ENCODE data around the gene GCLC. TPM values are rescaled to one million over a fixed set of nuclear protein-coding genes. Genes with fewer than 3 reads are reported as not detected.

GCLC gene
- total RNA-seq, 1 donor from 2014 or later: 63.1 TPM

DNA sequence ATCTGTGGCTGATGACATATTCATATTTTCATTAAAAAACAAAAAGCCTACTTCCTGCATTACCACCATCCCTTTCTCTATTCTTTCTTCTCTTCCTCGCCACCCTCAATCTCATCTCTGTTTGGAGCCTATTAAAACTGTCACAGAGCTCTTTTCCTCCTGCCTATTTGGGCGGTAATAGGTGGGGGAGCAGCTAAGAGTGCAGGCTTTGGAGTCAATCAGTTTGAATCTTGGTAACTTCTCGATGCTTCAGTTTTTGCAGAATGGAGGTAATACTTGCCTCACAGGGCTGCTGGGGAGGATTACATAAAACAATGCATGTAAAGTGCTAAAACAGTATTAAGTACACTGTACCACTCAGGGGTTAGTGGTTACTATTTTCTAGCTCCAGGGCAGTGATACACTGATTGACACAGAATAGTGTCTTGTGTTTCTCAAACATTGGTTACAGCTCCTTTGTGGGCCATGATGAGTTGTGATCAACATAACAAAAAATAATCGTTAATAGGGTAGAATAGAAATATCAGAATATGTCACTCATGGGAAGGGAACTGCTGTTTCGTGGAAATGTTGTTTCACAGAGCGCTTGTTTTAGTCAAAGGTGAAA, 14.0 kb downstream of the GCLC start:
- no peak for TF ChIP-seq POLR2AphosphoS5 (IDR thresholded peaks at IDR 0.05; ENCODE audit: insufficient read depth in 1 of 2, low read depth in 1 of 2)
- TF ChIP-seq, protein P1, sequence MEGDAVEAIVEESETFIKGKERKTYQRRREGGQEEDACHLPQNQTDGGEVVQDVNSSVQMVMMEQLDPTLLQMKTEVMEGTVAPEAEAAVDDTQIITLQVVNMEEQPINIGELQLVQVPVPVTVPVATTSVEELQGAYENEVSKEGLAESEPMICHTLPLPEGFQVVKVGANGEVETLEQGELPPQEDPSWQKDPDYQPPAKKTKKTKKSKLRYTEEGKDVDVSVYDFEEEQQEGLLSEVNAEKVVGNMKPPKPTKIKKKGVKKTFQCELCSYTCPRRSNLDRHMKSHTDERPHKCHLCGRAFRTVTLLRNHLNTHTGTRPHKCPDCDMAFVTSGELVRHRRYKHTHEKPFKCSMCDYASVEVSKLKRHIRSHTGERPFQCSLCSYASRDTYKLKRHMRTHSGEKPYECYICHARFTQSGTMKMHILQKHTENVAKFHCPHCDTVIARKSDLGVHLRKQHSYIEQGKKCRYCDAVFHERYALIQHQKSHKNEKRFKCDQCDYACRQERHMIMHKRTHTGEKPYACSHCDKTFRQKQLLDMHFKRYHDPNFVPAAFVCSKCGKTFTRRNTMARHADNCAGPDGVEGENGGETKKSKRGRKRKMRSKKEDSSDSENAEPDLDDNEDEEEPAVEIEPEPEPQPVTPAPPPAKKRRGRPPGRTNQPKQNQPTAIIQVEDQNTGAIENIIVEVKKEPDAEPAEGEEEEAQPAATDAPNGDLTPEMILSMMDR (IDR thresholded peaks at IDR 0.05): no peak
- TF ChIP-seq POLR2A (IDR thresholded peaks at IDR 0.05): no peak
- DNase-seq (ENCODE audit: extremely low spot score in 2 of 2): no peak
- H3K27ac ChIP-seq: no peak overlapping the region
- H3K27me3 ChIP-seq: no peaks in the 10 kb centered on the region
- intact Hi-C loops (cut with DNase I): no loop called here
- no peak overlapping the region for H3K4me3 ChIP-seq
- no peaks in the 10 kb centered on the region for H3K9me3 ChIP-seq
- H3K4me1 ChIP-seq: peaks cover 64% of the 10 kb centered on the region
- H3K36me3 ChIP-seq: no peaks in the 10 kb centered on the region

DNA sequence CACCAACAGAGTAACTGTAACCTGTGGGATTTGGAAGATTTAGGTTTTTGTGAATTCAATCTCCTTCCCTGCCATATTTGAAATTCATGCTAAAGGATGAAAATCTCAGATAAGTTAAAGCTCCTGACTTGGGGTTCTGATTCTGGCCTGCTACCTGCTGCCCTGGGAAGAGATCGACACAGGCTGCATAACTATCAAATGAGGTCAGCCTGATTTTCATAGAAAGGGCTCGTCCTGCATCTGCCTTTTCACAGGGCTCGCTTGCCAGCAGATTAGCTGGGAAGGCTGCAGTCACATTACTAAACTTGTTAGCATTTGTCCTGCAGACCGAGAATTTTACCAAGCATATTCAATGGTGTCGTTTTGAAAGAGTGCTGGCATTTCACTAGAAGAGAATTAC, 14.6 kb downstream of the GCLC start:
- Histone ChIP-seq H3K4me3 (no peak overlapping the region), H3K27ac (no peak overlapping the region), H3K36me3 (no peaks in the 10 kb centered on the region), H3K27me3 (no peaks in the 10 kb centered on the region), H3K4me1 (peaks cover 70% of the 10 kb centered on the region), H3K9me3 (no peaks in the 10 kb centered on the region)
- TF ChIP-seq POLR2AphosphoS5 (IDR thresholded peaks at IDR 0.05; ENCODE audit: insufficient read depth in 1 of 2, low read depth in 1 of 2): no peak
- no peak for TF ChIP-seq POLR2A (IDR thresholded peaks at IDR 0.05)
- TF ChIP-seq, protein P1 (IDR thresholded peaks at IDR 0.05): no peak
- intact Hi-C loops (cut with DNase I): no loop called here
- DNase-seq (ENCODE audit: extremely low spot score in 2 of 2): no peak

DNA sequence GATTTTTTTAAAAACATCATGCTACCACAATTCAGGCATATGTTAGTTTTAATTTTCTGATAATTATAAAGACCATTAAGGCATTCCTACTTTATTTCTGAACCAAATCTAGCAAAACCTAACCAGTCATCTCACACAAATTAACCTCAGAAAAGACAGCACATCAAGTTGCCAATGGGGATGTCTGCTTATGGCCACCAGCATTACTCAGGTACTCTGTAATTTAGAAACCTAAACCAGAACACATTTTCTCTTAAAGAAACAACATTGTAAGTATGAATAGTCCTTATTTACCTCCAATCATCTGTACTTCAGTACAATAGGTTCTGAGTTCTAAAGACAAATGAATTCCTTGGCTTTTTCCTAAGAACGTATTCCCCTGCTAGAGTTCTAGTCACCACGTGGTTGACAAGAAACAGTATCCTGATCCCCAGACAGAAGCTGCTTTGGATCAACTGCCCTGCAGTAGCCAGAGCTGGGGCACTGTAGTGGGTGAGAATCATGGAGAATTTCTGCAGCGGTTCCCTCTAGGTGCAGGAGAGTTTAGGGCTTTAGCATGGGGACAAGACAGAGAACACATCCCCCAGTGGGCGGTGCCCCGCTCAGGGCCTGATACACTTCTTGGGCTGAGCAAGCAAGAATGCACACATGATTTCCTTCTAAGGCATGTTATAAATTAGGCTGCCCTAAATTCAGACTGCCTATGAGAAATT, 15.4 kb downstream of the GCLC start:
- Histone ChIP-seq H3K4me3 (no peak overlapping the region), H3K4me1 (peaks cover 75% of the 10 kb centered on the region), H3K9me3 (no peaks in the 10 kb centered on the region), H3K27ac (no peak overlapping the region), H3K36me3 (no peaks in the 10 kb centered on the region), H3K27me3 (no peaks in the 10 kb centered on the region)
- TF ChIP-seq POLR2AphosphoS5 (IDR thresholded peaks at IDR 0.05; ENCODE audit: insufficient read depth in 1 of 2, low read depth in 1 of 2): no peak
- no peak for TF ChIP-seq POLR2A (IDR thresholded peaks at IDR 0.05)
- TF ChIP-seq, protein P1 (IDR thresholded peaks at IDR 0.05): no peak
- intact Hi-C loops (cut with DNase I): no loop called here
- no peak for DNase-seq (ENCODE audit: extremely low spot score in 2 of 2)

DNA sequence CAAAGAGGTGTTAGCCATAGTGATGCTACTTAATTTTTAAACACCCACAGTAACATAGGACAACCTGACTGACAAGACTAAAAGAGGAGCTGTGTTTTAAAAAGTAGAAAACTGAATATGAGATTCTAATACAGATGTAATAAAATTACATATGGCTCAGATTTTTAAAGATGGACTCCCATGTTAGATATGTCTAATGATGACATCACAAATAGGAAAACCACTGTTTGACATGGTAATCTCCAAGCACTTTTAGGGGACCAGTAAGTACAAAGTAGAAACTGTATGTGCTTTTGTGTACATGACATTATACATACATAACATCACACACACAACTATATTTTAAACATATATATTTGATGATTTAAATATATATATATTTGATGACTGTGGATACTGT, 16.8 kb downstream of the GCLC start:
- Histone ChIP-seq H3K4me3 (no peak overlapping the region), H3K36me3 (no peaks in the 10 kb centered on the region), H3K4me1 (peaks cover 79% of the 10 kb centered on the region), H3K27me3 (no peaks in the 10 kb centered on the region), H3K27ac (no peak overlapping the region), H3K9me3 (no peaks in the 10 kb centered on the region)
- TF ChIP-seq, protein P1 (IDR thresholded peaks at IDR 0.05): no peak
- no peak for TF ChIP-seq POLR2A (IDR thresholded peaks at IDR 0.05)
- TF ChIP-seq POLR2AphosphoS5 (IDR thresholded peaks at IDR 0.05; ENCODE audit: insufficient read depth in 1 of 2, low read depth in 1 of 2): no peak
- intact Hi-C loops (cut with DNase I): no loop called here
- no peak for DNase-seq (ENCODE audit: extremely low spot score in 2 of 2)

DNA sequence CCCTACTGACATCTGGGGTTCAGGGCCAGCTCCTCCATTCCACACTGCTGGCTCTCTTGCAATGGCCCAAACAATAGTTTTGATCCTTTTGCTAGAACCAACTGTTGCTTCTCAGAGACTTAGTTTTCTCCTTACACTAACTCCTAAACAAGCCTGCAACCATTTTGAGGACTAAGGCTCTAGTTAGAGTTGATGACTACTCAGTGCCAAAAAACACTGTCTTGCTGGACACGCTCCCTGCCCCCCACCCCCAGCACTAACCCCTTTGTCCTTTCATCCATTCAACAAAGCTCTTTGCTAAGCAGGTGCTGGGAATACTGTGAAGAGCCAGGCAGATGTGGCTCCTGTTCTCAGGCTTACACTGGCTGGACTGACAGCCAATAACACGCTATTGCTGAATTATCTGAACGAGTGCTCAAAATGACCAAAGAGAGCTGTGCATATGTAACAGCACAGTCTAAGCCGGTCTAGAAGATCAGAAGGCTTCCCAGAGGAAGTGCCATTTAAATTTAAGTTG, 17.6 kb downstream of the GCLC start:
- H3K9me3 ChIP-seq: no peaks in the 10 kb centered on the region
- TF ChIP-seq, protein P1 (IDR thresholded peaks at IDR 0.05): no peak
- TF ChIP-seq POLR2AphosphoS5 (IDR thresholded peaks at IDR 0.05; ENCODE audit: insufficient read depth in 1 of 2, low read depth in 1 of 2) (no peak), POLR2A (IDR thresholded peaks at IDR 0.05) (no peak)
- peaks cover 77% of the 10 kb centered on the region for H3K4me1 ChIP-seq
- DNase-seq (ENCODE audit: extremely low spot score in 2 of 2): no peak
- H3K27me3 ChIP-seq: no peaks in the 10 kb centered on the region
- H3K27ac ChIP-seq: no peak overlapping the region
- no peaks in the 10 kb centered on the region for H3K36me3 ChIP-seq
- intact Hi-C loops (cut with DNase I): no loop called here
- no peak overlapping the region for H3K4me3 ChIP-seq
